ENCODE data around the gene HABP4.

Gene HABP4

DNA sequence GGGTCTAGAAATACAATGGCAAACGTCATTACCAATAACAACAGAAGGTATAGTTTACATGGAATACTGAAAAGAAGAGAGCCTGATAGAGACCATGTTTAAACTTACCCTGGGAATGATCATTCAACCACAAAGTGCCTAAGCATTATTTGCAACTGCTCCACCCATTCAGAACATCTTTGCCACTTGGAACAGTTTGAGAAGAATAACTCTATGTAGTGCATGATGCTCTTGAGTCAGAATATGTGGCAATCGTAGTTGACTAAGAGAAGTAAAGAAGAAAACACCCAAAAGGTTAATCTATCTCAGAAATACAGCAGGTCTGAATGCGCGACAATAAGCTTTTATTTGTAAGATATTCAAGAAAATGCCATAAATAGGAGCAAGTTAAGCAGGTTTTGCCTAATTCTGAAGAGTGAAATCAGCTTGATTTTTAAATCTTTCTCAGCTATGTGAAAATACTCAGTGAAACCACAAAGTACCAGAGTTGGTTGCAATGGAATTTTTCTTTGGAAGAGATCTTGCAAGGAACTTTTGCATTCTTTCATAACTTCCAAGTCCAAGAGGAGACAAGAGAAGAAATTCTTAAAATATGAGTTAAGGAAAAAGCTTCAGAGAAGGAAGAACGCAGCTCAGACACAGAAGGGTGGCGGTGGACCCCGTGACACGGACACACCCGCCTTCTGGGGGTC is 64.3 kb downstream of the HABP4 start:
- no peak overlapping the region for H3K4me3 ChIP-seq (ENCODE audit: low read depth, low read length)
- TF ChIP-seq, protein P1, sequence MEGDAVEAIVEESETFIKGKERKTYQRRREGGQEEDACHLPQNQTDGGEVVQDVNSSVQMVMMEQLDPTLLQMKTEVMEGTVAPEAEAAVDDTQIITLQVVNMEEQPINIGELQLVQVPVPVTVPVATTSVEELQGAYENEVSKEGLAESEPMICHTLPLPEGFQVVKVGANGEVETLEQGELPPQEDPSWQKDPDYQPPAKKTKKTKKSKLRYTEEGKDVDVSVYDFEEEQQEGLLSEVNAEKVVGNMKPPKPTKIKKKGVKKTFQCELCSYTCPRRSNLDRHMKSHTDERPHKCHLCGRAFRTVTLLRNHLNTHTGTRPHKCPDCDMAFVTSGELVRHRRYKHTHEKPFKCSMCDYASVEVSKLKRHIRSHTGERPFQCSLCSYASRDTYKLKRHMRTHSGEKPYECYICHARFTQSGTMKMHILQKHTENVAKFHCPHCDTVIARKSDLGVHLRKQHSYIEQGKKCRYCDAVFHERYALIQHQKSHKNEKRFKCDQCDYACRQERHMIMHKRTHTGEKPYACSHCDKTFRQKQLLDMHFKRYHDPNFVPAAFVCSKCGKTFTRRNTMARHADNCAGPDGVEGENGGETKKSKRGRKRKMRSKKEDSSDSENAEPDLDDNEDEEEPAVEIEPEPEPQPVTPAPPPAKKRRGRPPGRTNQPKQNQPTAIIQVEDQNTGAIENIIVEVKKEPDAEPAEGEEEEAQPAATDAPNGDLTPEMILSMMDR (IDR thresholded peaks at IDR 0.05; ENCODE audit: low read depth, low read length): no peak

DNA sequence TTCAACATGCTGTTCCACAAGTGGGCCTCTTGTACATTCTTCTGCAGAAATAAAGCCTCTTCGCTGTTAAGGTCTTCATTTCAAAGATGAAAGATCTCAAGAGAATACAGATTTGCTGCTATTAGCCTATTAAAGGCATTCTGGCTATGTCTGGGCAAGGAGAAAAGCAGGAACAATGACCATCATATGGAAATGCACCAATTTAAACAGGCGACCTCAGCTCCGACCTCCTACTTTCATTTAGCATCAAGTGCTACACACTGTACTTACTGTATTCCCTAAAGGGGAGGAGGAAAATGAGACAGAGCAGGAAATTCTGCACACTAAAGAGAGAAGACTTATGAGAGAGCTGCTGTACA is 64.8 kb downstream of the HABP4 start:
- no peak overlapping the region for H3K4me3 ChIP-seq (ENCODE audit: low read depth, low read length)
- TF ChIP-seq, protein P1 (IDR thresholded peaks at IDR 0.05; ENCODE audit: low read depth, low read length): no peak

DNA sequence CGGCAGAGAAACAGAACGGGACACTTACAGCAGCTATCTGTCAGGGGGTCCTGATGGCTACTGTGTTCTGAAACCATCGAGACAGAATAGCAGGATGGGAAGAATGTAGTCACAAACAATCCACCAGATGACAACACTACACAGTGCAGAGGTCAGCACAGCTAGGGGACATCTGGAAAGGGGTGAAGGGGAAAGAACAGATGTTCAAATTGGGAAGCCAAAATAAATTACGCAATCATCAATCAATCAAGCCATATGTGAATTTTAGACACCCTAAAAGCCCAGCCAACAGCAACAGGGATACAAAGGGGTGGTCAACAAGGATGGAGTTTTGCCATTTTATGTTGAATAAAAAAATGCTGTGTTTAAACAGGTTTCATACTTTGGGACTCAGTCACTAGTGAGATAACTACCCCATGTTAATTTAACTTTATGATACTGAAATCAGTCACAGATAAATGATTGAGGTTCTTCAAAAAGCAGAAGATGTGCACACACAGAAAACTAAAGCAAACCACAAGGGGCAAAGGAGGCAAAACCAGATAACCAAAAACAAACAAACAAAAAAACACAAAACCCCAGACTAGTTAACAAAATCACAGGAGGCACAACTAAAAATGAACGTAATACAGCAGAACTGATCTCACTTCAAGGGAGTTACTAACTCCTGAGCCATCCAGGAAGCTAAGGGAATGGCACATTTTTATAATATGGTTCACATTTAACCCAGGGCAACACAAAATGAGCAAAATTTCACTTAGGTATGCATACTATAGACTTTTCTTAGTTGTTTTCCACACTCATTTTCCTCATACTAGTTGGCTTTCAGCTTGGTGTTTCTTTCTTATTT is 65.9 kb downstream of the HABP4 start:
- H3K4me3 ChIP-seq (ENCODE audit: low read depth, low read length): no peak overlapping the region
- TF ChIP-seq, protein P1 (IDR thresholded peaks at IDR 0.05; ENCODE audit: low read depth, low read length): no peak

DNA sequence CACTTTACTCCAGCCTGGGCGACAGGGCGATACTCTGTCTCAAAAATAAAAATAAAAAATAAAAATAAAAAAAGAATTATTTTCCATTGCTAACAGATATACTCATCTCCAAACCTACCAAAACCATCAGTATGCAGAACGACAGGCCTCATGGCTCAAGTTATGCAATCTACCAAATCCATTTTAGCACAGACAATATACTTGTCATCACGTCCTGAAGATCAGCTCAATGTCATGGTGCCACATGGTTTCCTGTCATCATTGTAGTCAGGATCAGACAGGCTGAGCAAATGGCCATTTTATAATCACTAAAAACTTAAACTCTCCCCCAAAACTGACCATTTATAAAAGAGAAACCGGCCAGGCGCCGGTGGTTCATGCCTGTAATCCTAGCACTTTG is 69.1 kb downstream of the HABP4 start:
- H3K4me3 ChIP-seq (ENCODE audit: low read depth, low read length): no peak overlapping the region
- TF ChIP-seq, protein P1 (IDR thresholded peaks at IDR 0.05; ENCODE audit: low read depth, low read length): no peak

DNA sequence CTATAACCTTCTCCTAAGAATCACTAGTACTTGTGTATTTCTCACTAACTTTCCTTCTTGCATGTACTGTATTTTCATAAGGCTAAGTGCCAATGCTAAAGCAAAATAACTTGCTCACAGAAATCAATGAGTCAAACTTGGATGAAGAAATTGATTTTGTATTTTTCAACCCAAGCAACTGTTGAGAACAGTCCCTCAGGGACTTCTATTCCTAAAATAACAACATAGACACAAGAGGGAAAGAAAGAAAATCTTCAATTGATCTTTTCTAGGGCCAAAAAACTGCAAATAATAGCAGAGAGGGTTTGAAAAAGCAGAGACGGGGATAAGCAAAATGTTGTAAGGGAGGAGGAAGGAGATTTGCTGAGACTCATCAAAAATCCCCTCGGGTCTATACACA is 69.8 kb downstream of the HABP4 start:
- no peak overlapping the region for H3K4me3 ChIP-seq (ENCODE audit: low read depth, low read length)
- TF ChIP-seq, protein P1 (IDR thresholded peaks at IDR 0.05; ENCODE audit: low read depth, low read length): no peak

DNA sequence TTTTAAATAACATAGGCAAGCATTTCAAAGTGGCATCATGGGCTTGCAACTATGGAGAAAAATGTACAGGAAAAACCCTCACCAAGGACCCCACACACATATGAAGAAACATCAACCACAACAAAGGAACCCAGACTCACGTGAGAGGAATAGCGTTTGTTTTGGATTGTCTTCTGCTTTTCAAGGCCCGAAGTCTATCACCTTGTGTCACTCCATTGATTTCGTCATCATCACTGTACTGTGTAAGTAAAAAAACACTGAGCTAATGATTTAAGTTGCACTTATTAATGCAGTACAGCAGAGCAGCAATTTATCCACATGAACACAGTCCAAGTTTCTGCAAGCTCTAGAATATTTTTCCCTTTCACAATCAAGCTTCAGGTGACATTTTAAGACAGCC is 72.4 kb downstream of the HABP4 start:
- H3K4me3 ChIP-seq (ENCODE audit: low read depth, low read length): no peak overlapping the region
- TF ChIP-seq, protein P1 (IDR thresholded peaks at IDR 0.05; ENCODE audit: low read depth, low read length): no peak

DNA sequence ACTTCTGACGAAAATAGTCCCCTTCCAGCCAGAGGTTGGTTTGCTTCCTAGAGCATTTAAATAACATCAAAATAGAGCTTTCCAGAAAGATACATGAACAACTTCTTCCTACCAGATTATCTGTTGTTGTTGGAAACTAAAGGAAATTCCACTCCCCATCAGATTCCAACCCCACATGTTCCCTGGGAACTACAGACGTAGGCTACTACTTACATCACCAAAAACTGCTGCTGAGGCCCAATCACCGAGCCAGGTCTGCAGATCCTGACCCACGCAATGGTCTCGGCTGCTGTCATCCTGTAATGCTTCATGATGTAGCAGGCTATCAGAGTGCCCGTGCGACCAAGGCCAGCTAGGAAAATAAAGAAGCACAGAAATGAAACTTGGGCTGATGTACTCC is 73.4 kb downstream of the HABP4 start:
- H3K4me3 ChIP-seq (ENCODE audit: low read depth, low read length): no peak overlapping the region
- TF ChIP-seq, protein P1 (IDR thresholded peaks at IDR 0.05; ENCODE audit: low read depth, low read length): no peak

Measured in WI38 (cell line).